ENCODE data around the gene FIGLA.

- TF ChIP-seq, protein P1, sequence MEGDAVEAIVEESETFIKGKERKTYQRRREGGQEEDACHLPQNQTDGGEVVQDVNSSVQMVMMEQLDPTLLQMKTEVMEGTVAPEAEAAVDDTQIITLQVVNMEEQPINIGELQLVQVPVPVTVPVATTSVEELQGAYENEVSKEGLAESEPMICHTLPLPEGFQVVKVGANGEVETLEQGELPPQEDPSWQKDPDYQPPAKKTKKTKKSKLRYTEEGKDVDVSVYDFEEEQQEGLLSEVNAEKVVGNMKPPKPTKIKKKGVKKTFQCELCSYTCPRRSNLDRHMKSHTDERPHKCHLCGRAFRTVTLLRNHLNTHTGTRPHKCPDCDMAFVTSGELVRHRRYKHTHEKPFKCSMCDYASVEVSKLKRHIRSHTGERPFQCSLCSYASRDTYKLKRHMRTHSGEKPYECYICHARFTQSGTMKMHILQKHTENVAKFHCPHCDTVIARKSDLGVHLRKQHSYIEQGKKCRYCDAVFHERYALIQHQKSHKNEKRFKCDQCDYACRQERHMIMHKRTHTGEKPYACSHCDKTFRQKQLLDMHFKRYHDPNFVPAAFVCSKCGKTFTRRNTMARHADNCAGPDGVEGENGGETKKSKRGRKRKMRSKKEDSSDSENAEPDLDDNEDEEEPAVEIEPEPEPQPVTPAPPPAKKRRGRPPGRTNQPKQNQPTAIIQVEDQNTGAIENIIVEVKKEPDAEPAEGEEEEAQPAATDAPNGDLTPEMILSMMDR (IDR thresholded peaks at IDR 0.05; ENCODE audit: control extremely low read depth in 1 of 3, insufficient read depth in 1 of 3, low read depth in 1 of 3, low read length in 3 of 3), result no peak
- no peak for TF ChIP-seq HDAC2 (IDR thresholded peaks at IDR 0.05; ENCODE audit: borderline replicate concordance in 1 of 2, low read depth in 2 of 2, low read length in 2 of 2)
- TF ChIP-seq TAF1 (IDR thresholded peaks at IDR 0.05; ENCODE audit: low read depth, low read length), result no peak
- TF ChIP-seq SUZ12 (IDR thresholded peaks at IDR 0.05; ENCODE audit: low read length), result no peak
- no peak for TF ChIP-seq POLR2AphosphoS5 (IDR thresholded peaks at IDR 0.05; ENCODE audit: low read depth, low read length)
- TF ChIP-seq PHF8 (conservative IDR thresholded peaks at IDR 0.05; ENCODE audit: low read depth, low read length), result no peak
These were observed 23.9 kb downstream of the FIGLA start for GRCh38 chr2:70766357-70767078.
